Activated CD4-positive, alpha-beta T cell treated with anti-CD3 and anti-CD28 coated beads, Interleukin-2, amount 50 U/mL, for 1 hour (primary cell): ENCODE results near the gene MTHFSD.

Experiments
- DNase-seq: peaks from one replicate; pipeline ENCODE4 v3.0.0-alpha.2; 2020

The MTHFSD gene

GRCh38 chr16:86510465-86511261 lies 44.4 kb downstream of the MTHFSD start, which contains the start of gene FOXF1:
Gene FOXF1 (plus strand): TSS chr16:86510527. CDS start chr16:86510570, 43 bp downstream.
- no peak for DNase-seq

- DNase-seq, result no peak
Measured at GRCh38 chr16:86509759-86510464, 45.1 kb downstream of the MTHFSD start.

GRCh38 chr16:86508947-86509758 lies 45.9 kb downstream of the MTHFSD start:
- DNase-seq, result no peak

GRCh38 chr16:86508028-86508946 lies 46.7 kb downstream of the MTHFSD start:
- DNase-seq, result no peak

- DNase-seq, result no peak
Measured at GRCh38 chr16:86507173-86508027, 47.6 kb downstream of the MTHFSD start.

GRCh38 chr16:86505899-86506864 lies 48.9 kb downstream of the MTHFSD start:
- DNase-seq, result no peak

- no peak for DNase-seq
Measured at GRCh38 chr16:86505185-86505898, 49.7 kb downstream of the MTHFSD start.

- DNase-seq, result no peak
Measured at GRCh38 chr16:86504315-86505184, 50.5 kb downstream of the MTHFSD start.

GRCh38 chr16:86503830-86504229 lies 51.2 kb downstream of the MTHFSD start:
- DNase-seq, result no peak

GRCh38 chr16:86502856-86503748 lies 51.9 kb downstream of the MTHFSD start:
- no peak for DNase-seq

- DNase-seq, result no peak
Measured at GRCh38 chr16:86501989-86502855, 52.8 kb downstream of the MTHFSD start.

GRCh38 chr16:86500708-86501510 lies 54.1 kb downstream of the MTHFSD start:
- no peak for DNase-seq

- DNase-seq, result no peak
Measured at GRCh38 chr16:86499889-86500707, 54.9 kb downstream of the MTHFSD start.

- DNase-seq, result no peak
Measured at GRCh38 chr16:86499440-86499786, 55.6 kb downstream of the MTHFSD start.
